CD4-positive, alpha-beta T cell treated with Interleukin-15 for 1 hour (primary cell): ENCODE data around the gene NFKBIA.
"Not testable (repeated sequence)": the region's sequence is repeated elsewhere in the genome, so short reads cannot be mapped to it uniquely, and the experiment has no call there.

Experiments
- DNase-seq: peaks from one replicate; pipeline ENCODE4 v3.0.0-alpha.2; 2020

Gene NFKBIA

DNA sequence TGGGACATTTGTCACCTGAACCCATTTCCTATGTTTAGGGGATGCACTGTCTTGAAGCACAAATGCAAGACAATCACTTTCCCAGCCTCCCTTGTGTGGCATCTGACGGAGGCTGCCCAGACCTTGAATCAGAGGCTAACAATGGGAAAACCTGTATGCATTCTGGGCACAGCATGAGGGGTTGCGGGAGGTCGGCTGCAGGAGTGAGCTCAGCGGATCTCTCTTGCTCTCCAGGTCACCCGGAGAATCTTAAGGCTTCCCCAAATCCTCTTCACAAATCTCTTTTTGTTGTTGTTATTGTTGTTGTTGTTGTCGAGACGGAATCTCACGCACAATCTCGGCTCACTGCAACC is 15.3 kb downstream of the NFKBIA start:
- DNase-seq, result no peak

DNA sequence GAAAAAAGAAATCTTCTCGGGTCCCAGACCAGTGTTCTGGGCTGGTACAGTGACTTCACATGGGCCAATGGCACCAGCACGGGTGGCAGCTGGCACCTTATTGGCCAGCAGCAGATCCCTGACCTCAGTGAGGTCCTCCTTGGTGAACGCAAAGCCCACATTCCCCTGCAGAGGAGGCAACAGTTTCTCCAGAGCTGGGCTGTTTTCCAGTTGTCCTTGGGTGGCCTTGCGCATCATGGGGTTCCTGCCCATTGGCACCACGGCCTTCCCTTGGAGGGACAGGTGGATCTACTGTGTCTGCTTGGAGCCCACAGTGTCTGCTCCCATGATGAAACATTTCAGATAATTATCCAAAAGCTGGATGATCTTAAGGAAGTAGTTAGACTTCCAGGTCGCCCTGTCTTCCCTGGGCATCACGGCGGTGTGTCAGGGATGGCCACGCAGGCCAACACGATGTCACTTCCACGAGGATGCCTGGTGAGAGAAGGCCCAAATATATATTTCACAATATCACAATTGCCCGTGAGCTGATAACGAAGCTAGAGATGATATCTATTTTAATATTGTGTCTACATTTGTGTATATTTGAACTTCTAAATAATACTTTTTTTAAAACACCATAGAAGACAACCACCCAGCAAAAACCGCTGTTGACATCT is 15.8 kb downstream of the NFKBIA start:
- DNase-seq, result no peak

DNA sequence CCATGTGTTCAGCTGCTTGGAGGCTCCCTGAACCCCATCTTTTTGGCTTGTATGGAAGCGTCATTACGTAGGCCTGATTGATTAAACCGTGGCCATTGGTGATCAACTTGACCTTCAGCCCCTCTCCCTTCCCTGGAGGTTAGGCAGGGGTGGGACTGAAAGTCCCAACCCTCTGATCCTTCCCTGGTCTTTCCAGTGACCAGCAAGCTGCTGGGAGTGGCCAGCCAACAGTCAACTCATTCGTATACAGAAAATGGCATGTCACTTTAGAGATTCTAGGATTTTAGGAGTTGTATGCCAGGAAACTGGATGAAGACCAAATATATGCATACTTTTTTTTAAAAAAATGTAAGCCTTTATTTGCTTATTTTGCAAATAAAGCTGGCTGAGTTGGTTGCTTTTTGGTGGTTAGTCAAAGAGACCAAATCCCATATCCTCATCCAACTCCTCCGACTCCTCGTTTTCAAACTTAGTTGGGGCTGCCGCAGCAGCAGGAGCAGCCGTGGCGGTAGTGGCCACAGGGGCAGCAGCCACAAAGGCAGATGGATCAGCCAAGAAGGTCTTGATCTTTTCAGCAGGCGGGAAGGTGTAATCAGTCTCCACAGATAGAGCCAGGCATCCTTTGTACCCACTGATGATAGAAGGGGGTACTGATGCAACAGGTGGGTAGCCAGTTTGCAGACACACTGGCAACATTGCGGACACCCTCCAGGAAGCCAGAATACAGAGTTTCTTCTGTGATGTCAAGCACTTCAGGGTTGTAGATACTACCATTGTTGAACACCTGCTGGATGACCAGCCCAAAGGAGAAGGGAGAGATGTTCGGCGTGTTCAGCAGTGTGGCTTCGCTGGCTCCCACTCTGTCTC is 16.6 kb downstream of the NFKBIA start:
- no peak for DNase-seq

DNA sequence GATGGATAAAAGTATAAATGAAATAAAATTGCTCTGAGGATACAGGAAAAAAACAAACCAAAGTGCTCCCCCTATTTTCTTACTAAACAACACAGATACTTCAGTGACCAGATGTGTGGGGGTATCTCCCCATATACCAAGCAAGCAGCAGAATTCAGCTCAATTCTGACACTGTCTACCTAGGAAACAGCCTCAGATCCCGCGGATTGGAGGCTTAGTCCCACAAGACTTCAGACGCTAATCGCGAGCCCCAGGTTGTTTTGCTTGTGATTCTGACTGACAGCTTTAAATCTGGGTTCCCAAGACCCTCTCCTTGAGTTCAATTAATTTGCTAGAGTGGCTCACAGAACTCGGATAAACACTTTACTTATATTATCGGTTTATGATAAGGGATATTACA is 17.3 kb downstream of the NFKBIA start:
- no peak for DNase-seq

DNA sequence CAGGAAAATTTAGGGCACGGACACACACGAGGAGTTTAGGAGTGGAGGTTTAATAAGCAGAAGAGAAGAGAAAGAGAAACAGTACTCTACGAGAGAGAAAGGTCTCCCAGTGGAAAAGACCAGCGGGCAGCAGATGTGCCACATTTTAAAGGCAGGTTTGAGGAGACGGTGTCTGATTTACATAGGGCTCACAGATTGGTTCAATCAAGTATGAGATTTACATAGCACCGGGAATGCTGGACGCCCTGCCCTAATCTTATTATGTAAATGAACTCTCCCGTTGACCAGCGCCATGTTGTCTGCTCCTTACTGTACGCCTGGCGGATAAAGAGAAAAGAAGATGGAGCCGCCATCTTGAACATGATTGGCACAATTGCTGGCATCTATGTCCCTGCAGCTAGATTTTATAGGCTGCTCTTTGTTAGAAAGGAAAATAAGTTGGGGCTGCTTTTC is 17.9 kb downstream of the NFKBIA start:
- no peak for DNase-seq

DNA sequence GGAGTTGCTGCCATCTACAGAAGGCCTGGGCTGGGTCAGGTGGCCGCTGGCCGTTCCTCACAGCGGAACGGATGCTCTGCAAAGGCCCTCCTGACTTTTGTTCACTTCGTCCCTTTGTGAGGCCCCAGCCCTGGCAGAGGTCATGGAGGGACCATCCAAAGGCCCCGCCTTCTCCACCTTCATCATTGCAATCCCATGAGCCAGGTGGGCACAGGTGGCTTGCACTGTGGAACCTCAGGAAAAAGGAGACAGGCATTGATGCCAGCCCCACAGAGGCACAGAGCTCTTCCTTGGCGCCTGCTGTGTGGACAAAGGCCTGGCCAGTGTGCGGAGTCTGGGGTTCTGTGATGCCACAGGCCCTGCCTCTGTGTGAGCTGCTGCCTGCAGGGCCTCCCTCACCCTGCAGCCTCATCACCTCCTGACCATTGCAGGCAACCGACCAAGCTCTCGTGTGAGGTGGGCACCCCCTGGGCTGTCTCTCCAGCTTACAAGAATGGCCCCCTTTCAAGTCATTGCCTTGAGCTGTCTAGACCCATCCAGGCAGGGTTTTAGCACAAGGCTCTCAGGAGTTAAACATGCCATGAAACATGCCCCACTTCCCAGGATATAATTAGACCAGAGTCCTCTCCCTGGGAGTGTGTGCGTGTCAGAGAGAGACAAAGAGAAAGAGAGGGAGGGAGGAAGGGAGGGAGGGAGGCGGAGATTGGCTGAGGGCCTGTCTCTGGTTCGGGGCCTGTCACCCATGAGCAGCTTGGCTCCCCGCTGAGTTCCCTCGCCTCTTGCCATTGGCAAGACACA is 19.3 kb downstream of the NFKBIA start:
- no peak for DNase-seq

DNA sequence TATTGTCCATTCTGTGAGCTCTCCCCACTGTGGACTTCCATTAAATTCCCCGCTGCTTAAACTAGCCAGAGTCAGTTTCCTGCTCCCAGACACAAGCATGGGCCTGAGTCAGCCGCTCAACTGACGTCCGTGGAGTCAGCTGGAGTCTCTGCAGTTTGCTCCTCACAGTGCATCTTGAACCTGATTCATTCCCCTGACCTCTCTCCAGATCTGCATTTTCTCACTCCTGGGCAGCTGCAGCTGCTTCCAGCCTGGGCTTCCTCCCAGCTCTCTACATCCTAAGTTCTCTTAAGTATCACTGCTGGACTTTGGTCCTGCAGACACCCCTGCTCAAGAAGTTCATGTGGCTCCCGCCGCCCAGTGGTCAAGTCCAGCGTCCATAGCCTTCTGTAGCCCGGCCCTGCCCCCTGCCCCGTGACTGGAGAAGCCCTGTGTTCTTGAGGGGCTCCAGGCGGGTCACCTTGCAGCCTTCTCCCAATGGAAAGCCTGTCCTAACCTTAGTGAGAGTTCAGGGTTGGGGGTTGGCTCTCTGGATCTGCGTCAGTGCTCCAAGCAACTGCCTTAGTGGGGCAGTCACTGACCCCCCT is 20.0 kb downstream of the NFKBIA start:
- no peak for DNase-seq

DNA sequence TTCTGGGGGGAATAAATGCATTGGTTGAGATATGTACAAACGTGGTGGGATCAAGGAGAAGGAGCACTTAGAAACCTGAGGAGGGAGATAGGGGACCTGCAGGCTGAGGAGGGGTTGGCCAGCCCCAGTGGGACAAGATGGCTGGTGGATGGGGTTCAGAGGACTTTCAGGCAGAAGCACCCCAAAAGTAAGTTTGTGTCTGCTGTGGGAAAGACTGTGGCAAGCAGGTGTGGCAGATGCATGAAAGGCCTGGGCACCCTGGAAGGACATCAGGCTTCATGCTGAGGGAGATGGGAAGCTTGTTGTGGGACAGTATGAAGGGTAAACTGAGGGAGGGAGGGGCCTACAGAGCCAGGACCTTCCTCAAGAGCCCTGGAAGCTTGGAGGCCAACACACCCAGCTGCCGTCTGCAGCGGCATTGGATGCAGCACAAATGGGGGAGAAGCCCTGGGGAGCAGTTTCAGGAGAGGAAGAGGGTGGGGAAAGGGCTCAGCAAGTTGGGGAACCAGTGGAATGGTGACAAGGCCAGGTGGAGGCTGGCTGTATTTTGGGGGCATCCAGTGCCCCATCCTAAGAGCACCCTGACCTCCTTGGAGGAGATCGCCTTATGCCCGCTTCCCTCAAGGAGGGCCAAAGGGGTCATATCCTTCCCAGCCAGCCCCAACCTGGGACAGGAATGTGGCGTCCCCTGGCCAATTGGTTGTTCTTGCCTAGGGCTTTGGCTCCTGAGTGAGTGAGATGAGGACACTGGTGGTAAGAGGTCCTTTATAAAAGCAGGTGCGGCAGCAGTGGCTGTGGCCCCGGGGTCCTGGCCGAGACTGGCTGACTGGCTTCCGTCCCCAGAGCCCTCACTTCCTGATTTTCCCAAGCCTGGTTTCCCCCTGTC is 20.7 kb downstream of the NFKBIA start:
- DNase-seq, result no peak

DNA sequence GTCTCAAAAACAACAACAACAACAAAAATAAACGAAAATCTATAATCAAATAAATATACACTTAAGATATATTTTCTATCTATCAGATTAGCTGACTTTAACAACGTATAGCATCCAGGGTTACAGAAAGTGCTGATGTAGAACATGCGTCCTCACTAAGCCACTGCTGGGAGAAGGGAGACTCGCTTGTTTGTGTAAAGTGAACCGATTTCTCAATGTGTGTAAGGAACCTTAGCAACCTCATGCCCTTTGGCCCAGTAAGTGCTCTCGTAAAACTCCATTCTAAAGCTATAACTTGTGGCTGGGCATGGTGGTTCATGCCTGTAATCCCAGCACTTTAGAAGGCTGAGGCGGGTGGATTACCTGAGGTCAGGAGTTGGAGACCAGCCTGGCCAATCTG is 23.8 kb downstream of the NFKBIA start:
- no peak for DNase-seq

DNA sequence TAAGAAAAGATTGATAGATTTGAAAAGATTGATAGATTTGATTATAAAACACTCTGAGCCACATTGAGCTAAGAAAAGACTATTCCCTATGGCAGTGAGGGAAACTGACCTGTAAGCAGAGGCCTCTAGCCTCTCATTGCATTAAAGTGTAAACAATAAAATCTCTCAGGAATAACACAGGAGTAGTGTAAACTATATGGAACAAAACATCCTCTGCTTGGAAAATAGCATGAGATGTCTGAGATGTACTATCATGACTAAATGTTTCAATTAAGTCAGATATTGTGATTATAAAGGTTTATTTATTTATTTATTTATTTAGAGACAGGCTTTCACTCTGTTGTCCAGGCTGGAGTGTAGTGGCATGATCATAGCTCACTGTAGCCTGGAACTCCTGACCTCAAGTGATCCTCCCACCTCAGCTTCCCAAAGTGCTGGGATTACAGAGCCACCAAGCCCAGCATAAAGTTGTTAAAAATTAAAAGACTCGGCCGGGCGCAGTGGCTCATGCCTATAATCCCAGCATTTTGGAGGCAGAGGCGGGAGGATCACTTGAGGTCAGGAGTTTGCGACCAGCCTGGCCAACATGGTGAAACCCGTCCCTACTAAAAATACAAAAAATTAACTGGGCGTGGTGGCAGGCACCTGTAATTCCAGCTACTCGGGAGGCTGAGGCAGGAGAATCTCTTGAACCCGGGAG is 25.2 kb downstream of the NFKBIA start:
- not testable (repeated sequence) for DNase-seq

DNA sequence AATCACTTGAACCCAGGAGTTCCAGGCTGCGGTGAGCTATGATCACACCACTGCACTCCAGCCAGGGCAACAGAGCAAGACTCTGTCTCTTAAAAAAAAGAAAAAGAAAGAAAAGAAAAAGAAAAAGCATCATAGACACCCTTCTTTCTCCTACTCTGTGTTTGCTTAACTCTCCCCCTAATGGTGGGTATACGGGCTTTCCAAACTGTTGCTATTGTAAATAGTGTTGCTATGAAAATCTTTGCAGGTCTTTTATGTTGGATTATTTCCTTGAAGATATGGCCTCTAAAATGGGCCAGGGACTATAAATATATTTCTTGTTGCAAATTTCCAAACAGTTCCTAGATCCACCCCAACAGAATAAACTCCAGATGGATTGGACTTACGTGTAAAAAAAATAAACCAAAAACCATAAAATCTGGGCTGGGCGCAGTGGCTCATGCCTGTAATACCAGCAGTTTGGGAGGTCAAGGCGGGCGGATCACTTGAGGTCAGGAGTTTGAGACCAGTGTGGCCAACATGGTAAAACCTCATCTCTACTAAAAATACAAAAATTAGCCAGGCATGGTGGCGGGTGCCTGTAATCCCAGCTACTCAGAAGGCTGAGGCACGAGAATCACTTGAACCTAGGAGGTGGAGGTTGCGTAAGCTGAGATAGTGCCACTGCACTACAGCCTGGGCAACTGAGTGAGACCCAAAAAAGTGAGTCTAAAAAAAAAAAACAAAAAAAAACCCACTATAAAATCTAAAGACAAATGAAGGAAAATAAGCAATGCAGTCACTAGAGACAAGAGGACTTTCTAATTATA is 25.9 kb downstream of the NFKBIA start:
- no peak for DNase-seq

DNA sequence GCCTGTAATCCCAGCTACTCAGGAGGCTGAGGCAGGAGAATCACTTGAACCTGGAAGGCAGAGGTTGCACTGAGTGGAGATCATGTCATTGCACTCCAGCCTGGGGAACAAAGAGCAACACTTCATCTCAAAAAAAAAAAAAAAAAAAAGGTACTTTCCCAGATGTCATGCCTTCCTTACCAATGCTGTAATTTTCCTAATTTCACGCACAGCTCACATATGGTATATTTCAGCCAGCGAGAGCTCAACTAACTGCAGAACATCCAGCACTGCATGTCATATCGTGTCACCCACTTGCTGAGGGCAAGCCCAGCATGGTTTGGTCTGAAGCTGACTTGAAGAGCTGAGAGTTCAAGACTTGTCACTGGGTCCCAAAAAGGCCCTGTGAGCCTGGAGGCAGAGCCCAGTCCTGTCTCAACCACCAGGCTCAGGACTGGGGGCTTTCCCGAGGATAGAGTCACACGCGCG is 29.0 kb downstream of the NFKBIA start:
- no peak for DNase-seq

DNA sequence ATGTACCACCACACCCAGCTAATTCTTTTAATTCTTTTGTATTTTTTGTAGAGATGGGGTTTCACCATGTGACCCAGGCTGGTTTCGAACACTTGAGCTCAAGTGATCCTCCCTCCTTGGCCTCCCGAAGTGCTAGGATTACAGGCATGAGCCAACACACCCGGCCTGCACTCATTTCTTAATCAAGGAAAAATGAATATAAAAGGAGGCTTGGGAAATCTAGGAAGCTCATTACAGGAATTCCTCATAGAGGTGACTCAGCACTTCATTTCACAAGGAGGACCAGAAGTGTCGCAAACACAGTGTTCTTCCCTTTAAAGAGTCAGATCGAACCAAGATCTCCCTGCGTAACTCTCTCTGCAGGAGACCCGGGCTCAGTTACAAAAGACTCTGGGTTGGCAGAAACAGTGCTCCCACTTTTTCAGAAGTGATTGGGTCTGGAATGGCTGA is 30.3 kb downstream of the NFKBIA start:
- DNase-seq, result peak; percentile 44

DNA sequence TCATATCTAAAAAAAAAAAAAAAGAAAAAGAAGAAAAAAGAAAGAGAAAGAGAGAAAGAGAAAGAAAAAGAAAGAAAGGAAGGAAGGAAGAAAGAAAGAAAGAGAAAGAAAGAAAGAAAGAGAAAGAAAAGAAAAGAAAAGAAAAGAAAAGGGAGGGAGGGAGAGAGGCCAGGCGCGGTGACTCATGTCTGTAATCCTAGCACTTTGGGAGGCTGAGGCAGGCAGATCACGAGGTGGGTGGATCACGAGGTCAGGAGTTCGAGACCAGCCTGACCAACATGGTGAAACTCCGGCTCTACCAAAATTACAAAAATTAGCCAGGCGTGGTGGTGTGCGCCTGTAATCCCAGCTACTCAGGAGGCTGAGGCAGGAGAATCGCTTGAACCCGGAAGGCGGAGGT is 31.3 kb downstream of the NFKBIA start:
- DNase-seq, result not testable (repeated sequence)

DNA sequence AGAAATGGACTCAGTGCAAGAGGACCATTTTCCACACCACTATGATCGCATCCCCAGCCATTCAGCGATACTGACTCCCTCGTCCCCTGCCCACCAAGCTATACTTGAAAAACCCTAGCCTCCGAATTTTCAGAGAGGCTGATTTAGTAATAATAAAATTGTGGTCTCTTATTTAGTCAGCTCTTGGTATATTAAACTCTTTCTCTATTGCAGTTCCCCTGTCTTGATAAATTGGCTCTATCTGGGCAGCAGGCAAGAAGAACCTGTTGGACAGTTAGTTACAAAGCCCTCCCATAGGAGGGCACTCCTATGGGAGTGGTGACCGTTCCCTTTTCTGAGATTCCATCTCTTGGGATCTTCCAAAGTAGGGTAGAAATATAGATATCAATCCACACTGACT is 33.6 kb downstream of the NFKBIA start:
- DNase-seq, result no peak

DNA sequence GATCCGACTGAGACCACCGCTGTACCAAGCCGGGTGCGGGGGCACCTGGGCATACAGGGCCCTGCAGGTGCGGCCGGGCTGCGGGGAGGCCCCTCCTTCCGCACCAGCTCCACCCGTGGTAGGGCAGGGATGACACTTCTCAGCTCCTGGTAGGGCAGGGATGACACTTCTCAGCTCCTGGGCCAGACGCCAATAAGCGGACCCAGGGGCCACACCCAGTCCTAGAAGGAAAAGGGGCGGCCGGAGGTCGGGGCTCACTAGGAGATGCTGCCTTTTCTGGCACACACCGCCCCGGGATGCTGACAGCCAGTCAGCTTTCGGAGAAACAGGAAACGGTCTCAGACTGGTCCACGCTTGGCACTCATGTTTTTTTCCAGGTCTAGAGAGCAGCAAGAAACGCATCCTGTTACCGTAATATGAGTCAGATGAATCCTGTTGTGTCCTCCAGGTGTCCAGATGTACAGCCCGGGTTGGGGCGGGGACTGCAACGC is 34.8 kb downstream of the NFKBIA start:
- DNase-seq, result no peak

DNA sequence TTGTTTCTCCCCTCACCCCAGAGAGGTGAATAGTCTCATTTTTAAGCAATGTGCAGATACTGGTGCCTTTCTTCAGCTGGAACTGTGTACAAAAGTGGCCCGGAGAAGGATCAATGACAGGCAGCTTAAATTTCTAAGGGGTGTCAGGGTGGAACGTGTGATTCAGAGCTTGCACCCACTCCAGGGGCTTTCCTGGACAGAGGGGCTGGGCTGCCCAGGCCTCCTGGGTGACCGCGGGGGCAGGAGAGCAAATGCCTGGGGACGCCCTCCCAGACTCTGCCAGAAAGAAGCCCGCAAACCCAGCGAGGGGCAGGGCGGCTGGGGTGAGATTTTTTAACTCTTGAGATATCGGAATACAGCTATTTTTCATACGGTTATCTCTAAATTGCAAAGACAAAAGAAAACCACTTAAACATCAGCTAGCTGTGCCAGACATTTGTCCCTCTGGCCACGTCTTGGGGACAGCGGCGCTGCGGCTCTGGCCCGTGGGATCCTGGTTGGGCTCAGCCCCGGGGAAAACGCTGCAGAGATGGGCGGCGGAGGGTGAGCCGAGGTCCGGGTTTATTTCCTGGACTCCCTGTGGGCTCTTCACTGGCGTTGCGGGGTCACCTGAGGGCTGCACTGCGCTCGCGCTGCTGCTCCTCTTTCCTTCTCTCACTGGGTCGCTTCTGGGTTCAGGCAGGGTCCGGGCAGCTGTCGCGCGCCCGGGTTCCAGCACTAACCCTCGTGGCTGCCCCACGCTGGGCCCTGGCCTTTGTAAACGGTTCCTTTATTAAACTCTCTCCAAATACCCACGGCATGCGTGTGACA is 35.8 kb downstream of the NFKBIA start:
- no peak for DNase-seq

DNA sequence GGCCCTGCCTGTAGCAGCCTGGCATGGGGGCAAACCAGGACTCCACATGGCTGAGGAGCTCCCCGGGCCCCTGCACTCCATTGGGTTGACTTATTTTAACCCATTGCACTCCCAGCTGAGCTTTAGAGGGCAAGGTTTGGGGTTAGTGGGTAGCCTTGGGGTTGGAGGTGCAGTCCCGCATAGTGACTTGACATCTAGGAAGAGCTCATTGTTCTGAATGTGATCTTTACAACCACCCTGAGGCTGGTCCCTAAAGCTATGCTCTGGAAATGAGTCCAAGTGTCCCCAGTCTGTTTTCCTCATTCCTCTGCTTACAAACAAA is 36.4 kb downstream of the NFKBIA start:
- DNase-seq, result no peak

DNA sequence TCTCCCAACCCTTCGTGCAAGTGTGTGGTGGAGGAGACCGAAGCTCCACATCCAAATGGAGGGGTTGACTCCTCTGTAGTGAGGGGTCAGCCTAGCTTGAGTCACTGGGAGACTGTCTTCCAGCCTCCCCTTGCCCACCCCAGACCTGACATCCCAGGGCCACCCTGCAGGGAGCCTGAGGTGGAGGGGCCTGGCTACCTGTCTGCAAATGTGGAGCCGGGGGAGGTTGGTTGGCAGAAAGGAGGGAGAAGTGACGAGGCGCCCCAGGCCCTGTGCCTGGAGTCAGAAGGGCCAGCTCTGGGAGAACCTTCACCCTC is 37.5 kb downstream of the NFKBIA start:
- no peak for DNase-seq

DNA sequence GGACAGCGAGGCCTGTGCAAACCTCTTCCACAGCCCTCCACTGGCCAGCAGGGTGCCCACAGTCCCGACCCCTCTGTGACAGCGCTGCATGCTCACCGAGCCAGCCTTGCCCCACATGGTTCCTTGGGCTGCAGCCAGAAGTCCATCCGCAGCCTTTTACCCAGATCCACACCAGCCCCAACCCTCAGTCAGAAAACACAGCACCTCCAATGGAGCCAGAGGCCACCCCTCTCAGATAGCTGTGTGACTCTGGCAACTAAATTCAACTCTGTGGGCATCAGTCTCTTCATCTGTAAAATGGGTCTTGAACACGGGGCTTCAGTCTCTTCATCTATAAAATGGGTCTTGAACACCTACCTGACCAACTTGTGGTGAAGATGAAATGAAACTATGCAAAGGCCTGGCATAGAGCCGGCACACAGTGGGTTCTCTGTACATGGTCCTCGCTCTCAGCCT is 38.0 kb downstream of the NFKBIA start:
- no peak for DNase-seq
